ENCODE measurements around the gene SYT1. TPM values are rescaled to one million over a fixed set of nuclear protein-coding genes. Genes with fewer than 3 reads are reported as not detected.

The SYT1 gene
- total and polyA plus RNA-seq, 2 experiments from 2014 or later, result 48.7 to 51.7 TPM

- H3K36me3 Mint-ChIP-seq (ENCODE audit: low read depth), result no peaks in the 10 kb centered on the region
- peak overlapping the region; percentile 11; the same call in 1 of the 2 replicates for H3K27ac ChIP-seq (ENCODE audit: low read depth)
- H3K9me3 Mint-ChIP-seq, result no peaks in the 10 kb centered on the region
- DNase-seq (ENCODE audit: low spot score) (peak; percentile 21), ATAC-seq (no peak)
- no peaks in the 10 kb centered on the region for H3K27me3 Mint-ChIP-seq (ENCODE audit: insufficient read depth, low read depth, poor library complexity)
- H3F3A ChIP-seq (replicated peaks; ENCODE audit: low read depth), result no peaks in the 10 kb centered on the region
- H3K4me3 Mint-ChIP-seq, result no peak overlapping the region
- peaks cover 47% of the 10 kb centered on the region for H3K4me1 ChIP-seq (ENCODE audit: insufficient read depth)
- no peaks in the 10 kb centered on the region for H3K36me3 ChIP-seq (ENCODE audit: insufficient read depth)
- H3K27me3 ChIP-seq (ENCODE audit: insufficient read depth), result no peaks in the 10 kb centered on the region
- no peak overlapping the region for H3K27ac Mint-ChIP-seq
- H4K20me1 ChIP-seq (replicated peaks; ENCODE audit: insufficient read depth), result no peaks in the 10 kb centered on the region
- H3K9me2 ChIP-seq (ENCODE audit: insufficient read depth), result no peaks in the 10 kb centered on the region
- H3K79me2 ChIP-seq (replicated peaks; ENCODE audit: insufficient read depth), result no peaks in the 10 kb centered on the region
- TF ChIP-seq ZNF331 (CRISPR knock-in tag; IDR thresholded peaks at IDR 0.05; ENCODE audit: low read depth) (no peak), ETS1 (IDR thresholded peaks at IDR 0.05) (no peak), EZH2phosphoT487 (IDR thresholded peaks at IDR 0.05; ENCODE audit: unreplicated experiment) (no peak), JUNB (IDR thresholded peaks at IDR 0.05; ENCODE audit: unreplicated experiment) (no peak), ZNF114 (CRISPR knock-in tag; IDR thresholded peaks at IDR 0.05) (no peak), NANOG (IDR thresholded peaks at IDR 0.05; ENCODE audit: borderline replicate concordance) (no peak), ZNF462 (CRISPR knock-in tag; IDR thresholded peaks at IDR 0.05) (no peak), EZH2 (IDR thresholded peaks at IDR 0.05; ENCODE audit: low read depth, unreplicated experiment) (no peak), CREB1 (CRISPR knock-in tag; IDR thresholded peaks at IDR 0.05; ENCODE audit: low read depth) (no peak), STAT1 (IDR thresholded peaks at IDR 0.05; ENCODE audit: unreplicated experiment) (no peak), POLR2AphosphoS5 (IDR thresholded peaks at IDR 0.05; ENCODE audit: low read depth) (no peak)
- TF ChIP-seq, protein P1, sequence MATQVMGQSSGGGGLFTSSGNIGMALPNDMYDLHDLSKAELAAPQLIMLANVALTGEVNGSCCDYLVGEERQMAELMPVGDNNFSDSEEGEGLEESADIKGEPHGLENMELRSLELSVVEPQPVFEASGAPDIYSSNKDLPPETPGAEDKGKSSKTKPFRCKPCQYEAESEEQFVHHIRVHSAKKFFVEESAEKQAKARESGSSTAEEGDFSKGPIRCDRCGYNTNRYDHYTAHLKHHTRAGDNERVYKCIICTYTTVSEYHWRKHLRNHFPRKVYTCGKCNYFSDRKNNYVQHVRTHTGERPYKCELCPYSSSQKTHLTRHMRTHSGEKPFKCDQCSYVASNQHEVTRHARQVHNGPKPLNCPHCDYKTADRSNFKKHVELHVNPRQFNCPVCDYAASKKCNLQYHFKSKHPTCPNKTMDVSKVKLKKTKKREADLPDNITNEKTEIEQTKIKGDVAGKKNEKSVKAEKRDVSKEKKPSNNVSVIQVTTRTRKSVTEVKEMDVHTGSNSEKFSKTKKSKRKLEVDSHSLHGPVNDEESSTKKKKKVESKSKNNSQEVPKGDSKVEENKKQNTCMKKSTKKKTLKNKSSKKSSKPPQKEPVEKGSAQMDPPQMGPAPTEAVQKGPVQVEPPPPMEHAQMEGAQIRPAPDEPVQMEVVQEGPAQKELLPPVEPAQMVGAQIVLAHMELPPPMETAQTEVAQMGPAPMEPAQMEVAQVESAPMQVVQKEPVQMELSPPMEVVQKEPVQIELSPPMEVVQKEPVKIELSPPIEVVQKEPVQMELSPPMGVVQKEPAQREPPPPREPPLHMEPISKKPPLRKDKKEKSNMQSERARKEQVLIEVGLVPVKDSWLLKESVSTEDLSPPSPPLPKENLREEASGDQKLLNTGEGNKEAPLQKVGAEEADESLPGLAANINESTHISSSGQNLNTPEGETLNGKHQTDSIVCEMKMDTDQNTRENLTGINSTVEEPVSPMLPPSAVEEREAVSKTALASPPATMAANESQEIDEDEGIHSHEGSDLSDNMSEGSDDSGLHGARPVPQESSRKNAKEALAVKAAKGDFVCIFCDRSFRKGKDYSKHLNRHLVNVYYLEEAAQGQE (IDR thresholded peaks at IDR 0.05; ENCODE audit: unreplicated experiment), result no peak
- TF ChIP-seq, protein P2, sequence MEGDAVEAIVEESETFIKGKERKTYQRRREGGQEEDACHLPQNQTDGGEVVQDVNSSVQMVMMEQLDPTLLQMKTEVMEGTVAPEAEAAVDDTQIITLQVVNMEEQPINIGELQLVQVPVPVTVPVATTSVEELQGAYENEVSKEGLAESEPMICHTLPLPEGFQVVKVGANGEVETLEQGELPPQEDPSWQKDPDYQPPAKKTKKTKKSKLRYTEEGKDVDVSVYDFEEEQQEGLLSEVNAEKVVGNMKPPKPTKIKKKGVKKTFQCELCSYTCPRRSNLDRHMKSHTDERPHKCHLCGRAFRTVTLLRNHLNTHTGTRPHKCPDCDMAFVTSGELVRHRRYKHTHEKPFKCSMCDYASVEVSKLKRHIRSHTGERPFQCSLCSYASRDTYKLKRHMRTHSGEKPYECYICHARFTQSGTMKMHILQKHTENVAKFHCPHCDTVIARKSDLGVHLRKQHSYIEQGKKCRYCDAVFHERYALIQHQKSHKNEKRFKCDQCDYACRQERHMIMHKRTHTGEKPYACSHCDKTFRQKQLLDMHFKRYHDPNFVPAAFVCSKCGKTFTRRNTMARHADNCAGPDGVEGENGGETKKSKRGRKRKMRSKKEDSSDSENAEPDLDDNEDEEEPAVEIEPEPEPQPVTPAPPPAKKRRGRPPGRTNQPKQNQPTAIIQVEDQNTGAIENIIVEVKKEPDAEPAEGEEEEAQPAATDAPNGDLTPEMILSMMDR (conservative IDR thresholded peaks at IDR 0.05; ENCODE audit: low read depth in 2 of 2), result no peak
- no peak overlapping the region for H3K4me3 ChIP-seq
- H2AFZ ChIP-seq, result no peak overlapping the region
- H3K4me1 Mint-ChIP-seq, result peaks cover 47% of the 10 kb centered on the region
- peak overlapping the region; percentile 16 for H3K4me2 ChIP-seq
Measured at GRCh38 chr12:79322905-79323304, 458.3 kb downstream of the SYT1 start.
